H1 (cell line): ENCODE results near the gene GOLIM4. TPM values are rescaled to one million over a fixed set of nuclear protein-coding genes. Genes with fewer than 3 reads are reported as not detected.

Experiments used
- CTCF ChIP-seq, 3 experiments: IDR thresholded peaks; 1 replicate in 2 of 3; 2 replicates in 1 of 3; pipeline versions ENCODE4 v1.5.1 to v1.6.1; 2011; ENCODE audit warnings: low read length in 3 of 3, mild to moderate bottlenecking in 3 of 3, inconsistent platforms in 2 of 3, low read depth in 1 of 3, moderate library complexity in 1 of 3; ENCODE audit not compliant: insufficient read depth in 1 of 3; ENCODE audit errors: control extremely low read depth in 1 of 3
- GTF2F1 ChIP-seq: IDR thresholded peaks from 2 replicates; pipeline ENCODE4 v1.6.1; 2012; ENCODE audit warnings: low read depth, low read length, improper control_type of control experiment, borderline replicate concordance
- TCF12 ChIP-seq: IDR thresholded peaks from 2 replicates; pipeline ENCODE4 v1.6.1; 2011; ENCODE audit warnings: low read depth, mild to moderate bottlenecking, low read length
- polyA plus RNA-seq, 7 experiments: library from polyadenylated mRNA; depleted of rRNA in 3 of 7; stranded (reverse) in 5 of 7; unstranded in 2 of 7; fragments of >200 nt in 5 of 7; fragments of 200-250 nt in 2 of 7; gene quantifications; 1 replicate in 5 of 7; 2 replicates in 1 of 7; 4 replicates in 1 of 7; pipeline versions ENCODE4 v1.2.1 to v1.2.3, GENCODE V29; 2011 to 2013; ENCODE audit warnings: missing spikeins in 2 of 7, mixed read lengths in 2 of 7
- total RNA-seq: library from RNA; stranded (reverse); fragmentation: NEBNext Ultra II Directional; extraction: Animal tissue kit (Norgen Biotek cat#: 25700); gene quantifications from 2 replicates; pipeline ENCODE4 v1.2.1, GENCODE V29; 2021

Gene GOLIM4
- total and polyA plus RNA-seq, 2 of the 8 experiments (the other 6 are each of a cell fraction or from before 2014, with no cell fraction given): 5.6 to 29.7 TPM

GRCh38 chr3:167976516-167977361 lies 119.0 kb downstream of the GOLIM4 start (continued):
- no peak for TF ChIP-seq CTCF (IDR thresholded peaks at IDR 0.05; ENCODE audit: control extremely low read depth in 1 of 3, insufficient read depth in 1 of 3, low read depth in 1 of 3, low read length in 3 of 3)
- TF ChIP-seq TCF12: no peak
- no peak for TF ChIP-seq GTF2F1
